Tibial nerve (tissue), 4 donors: Measurements from ENCODE around the gene SEMA5B. TPM values are rescaled to one million over a fixed set of nuclear protein-coding genes. Genes with fewer than 3 reads are reported as not detected.
A peak's percentile ranks its signal among the peaks of the same experiment; 100 is the strongest.

Experiments used
- DNase-seq, 2 donors: peaks; one replicate each; pipeline ENCODE4 v3.0.0-alpha.2; 2019; ENCODE audit warnings: low spot score in 2 of 2
- H3K27ac ChIP-seq, 4 donors: fragments of 200-600 bp; sonication (generic) in 3 of 4; one replicate each; pipeline ENCODE4 v1.5.1; 2017 to 2019; ENCODE audit warnings: mild to moderate bottlenecking in 1 of 4
- H3K27me3 ChIP-seq, 2 donors: fragments of 200-600 bp; sonication (generic) in 1 of 2; one replicate each; pipeline versions ENCODE4 v1.5.1 to v1.6.0; 2017 to 2019
- H3K36me3 ChIP-seq, 3 donors: fragments of 200-600 bp; sonication (generic); one replicate each; pipeline ENCODE4 v1.5.1; 2018 to 2019
- H3K4me1 ChIP-seq, 4 donors: fragments of 200-600 bp; sonication (generic) in 3 of 4; one replicate each; pipeline ENCODE4 v1.5.1; 2017 to 2019
- H3K4me3 ChIP-seq, 4 donors: fragments of 200-600 bp; sonication (generic) in 3 of 4; one replicate each; pipeline ENCODE4 v1.5.1; 2017 to 2019; ENCODE audit warnings: mild to moderate bottlenecking in 1 of 4, moderate library complexity in 1 of 4
- H3K9me3 ChIP-seq, 4 donors: fragments of 200-600 bp; sonication (generic) in 3 of 4; one replicate each; pipeline ENCODE4 v1.5.1; 2017 to 2019
- CTCF ChIP-seq, 5 experiments: fragments of 200-600 bp in 3 of 5; fragments of 450-650 bp in 2 of 5; sonication (generic) in 3 of 5; IDR thresholded peaks; one replicate each; pipeline ENCODE4 v1.5.1; 2016 to 2019; ENCODE audit warnings: antibody characterized with exemption in 5 of 5, mild to moderate bottlenecking in 3 of 5, moderate library complexity in 2 of 5
- EP300 ChIP-seq, 2 donors: sonication (generic); formaldehyde crosslinking; IDR thresholded peaks; one replicate each; pipeline ENCODE4 v1.6.1; 2017; ENCODE audit warnings: antibody characterized with exemption in 2 of 2, mild to moderate bottlenecking in 1 of 2
- POLR2A ChIP-seq, 2 donors: fragments of 450-650 bp; IDR thresholded peaks; one replicate each; pipeline ENCODE4 v1.6.1; 2017; ENCODE audit warnings: antibody characterized with exemption in 2 of 2, mild to moderate bottlenecking in 2 of 2, moderate library complexity in 2 of 2
- WGBS, 2 donors: methylation state at CpG; one replicate each; pipeline ENCODE4 v1.1.5; 2018; 5-methylcytosine and 5-hydroxymethylcytosine counted together
- total RNA-seq, 4 donors: library from RNA; depleted of rRNA; stranded (reverse); fragments of >200 nt; gene quantifications; one replicate each; pipeline ENCODE4 v1.1.0, GENCODE V29; 2016

Gene SEMA5B
- total RNA-seq, 4 donors from 2014 or later: 6.7 to 19.7 (median 13.1) TPM

- Histone ChIP-seq H3K36me3 (no peaks in the 10 kb centered on the region), H3K9me3 (no peaks in the 10 kb centered on the region), H3K4me3 (no peak overlapping the region), H3K27me3 (no peaks in the 10 kb centered on the region), H3K27ac (no peak overlapping the region), H3K4me1 (peaks cover 0 to 29% (median 6%) of the 10 kb centered on the region in 4 donors)
- no peak for TF ChIP-seq POLR2A (IDR thresholded peaks at IDR 0.05)
- TF ChIP-seq CTCF (IDR thresholded peaks at IDR 0.05): no peak
- no peak for TF ChIP-seq EP300 (IDR thresholded peaks at IDR 0.05)
- whole genome bisulfite sequencing, 2 donors: 81 to 84% methylated on average over 20 of the region's 20 CpGs
- DNase-seq: no peak
These were observed 71.5 kb downstream of the SEMA5B start for GRCh38 chr3:122955916-122956692.

GRCh38 chr3:122952520-122952919 is 75.0 kb downstream of the SEMA5B start:
- Histone ChIP-seq H3K4me3 (no peak overlapping the region), H3K27me3 (no peaks in the 10 kb centered on the region), H3K4me1 (peaks cover 0 to 18% (median 4%) of the 10 kb centered on the region in 4 donors), H3K9me3 (peaks cover 0 to 4% (median 0%) of the 10 kb centered on the region in 4 donors), H3K36me3 (no peaks in the 10 kb centered on the region), H3K27ac (no peak overlapping the region)
- WGBS, 2 donors: 49 to 55% methylated on average over 3 of the region's 3 CpGs
- no peak for DNase-seq
- TF ChIP-seq POLR2A (IDR thresholded peaks at IDR 0.05) (no peak), EP300 (IDR thresholded peaks at IDR 0.05) (no peak), CTCF (IDR thresholded peaks at IDR 0.05) (peak in 1 of 5 experiments; percentile 13)

- WGBS, 2 donors: 58 to 65% methylated on average over 6 to 7 of the region's 7 CpGs
- Histone ChIP-seq H3K4me3 (no peak overlapping the region), H3K4me1 (peaks cover 0 to 24% (median under 1%) of the 10 kb centered on the region in 4 donors), H3K9me3 (peaks cover 0 to 4% (median 0%) of the 10 kb centered on the region in 4 donors), H3K27me3 (no peaks in the 10 kb centered on the region), H3K27ac (no peak overlapping the region), H3K36me3 (no peaks in the 10 kb centered on the region)
- no peak for DNase-seq
- TF ChIP-seq CTCF (IDR thresholded peaks at IDR 0.05) (no peak), EP300 (IDR thresholded peaks at IDR 0.05) (no peak), POLR2A (IDR thresholded peaks at IDR 0.05) (no peak)
These were observed 79.2 kb downstream of the SEMA5B start for GRCh38 chr3:122948408-122948807.

- Histone ChIP-seq H3K27ac (no peak overlapping the region), H3K4me3 (no peak overlapping the region), H3K9me3 (peaks cover 0 to 4% (median 0%) of the 10 kb centered on the region in 4 donors), H3K4me1 (peaks cover 0 to 26% (median 1%) of the 10 kb centered on the region in 4 donors), H3K36me3 (no peaks in the 10 kb centered on the region), H3K27me3 (no peaks in the 10 kb centered on the region)
- DNase-seq: no peak
- TF ChIP-seq POLR2A (IDR thresholded peaks at IDR 0.05) (no peak), CTCF (IDR thresholded peaks at IDR 0.05) (no peak), EP300 (IDR thresholded peaks at IDR 0.05) (no peak)
- WGBS, 2 donors: 52 to 57% methylated on average over 2 of the region's 2 CpGs
These were observed 79.8 kb downstream of the SEMA5B start for GRCh38 chr3:122947738-122948137.

GRCh38 chr3:122947196-122947595 is 80.4 kb downstream of the SEMA5B start:
- peaks cover 0 to 30% (median 1%) of the 10 kb centered on the region in 4 donors for H3K4me1 ChIP-seq
- no peak overlapping the region for H3K4me3 ChIP-seq
- H3K36me3 ChIP-seq: no peaks in the 10 kb centered on the region
- WGBS, 2 donors: 81 to 86% methylated on average over 7 of the region's 7 CpGs
- TF ChIP-seq CTCF (IDR thresholded peaks at IDR 0.05): no peak
- TF ChIP-seq EP300 (IDR thresholded peaks at IDR 0.05): no peak
- no peak for TF ChIP-seq POLR2A (IDR thresholded peaks at IDR 0.05)
- H3K27ac ChIP-seq: no peak overlapping the region
- DNase-seq: no peak
- H3K9me3 ChIP-seq: peaks cover 0 to 4% (median 0%) of the 10 kb centered on the region in 4 donors
- no peaks in the 10 kb centered on the region for H3K27me3 ChIP-seq
